Upper lobe of right lung (tissue), 1 donor: ENCODE data around the gene TRIP6. TPM values are rescaled to one million over a fixed set of nuclear protein-coding genes. Genes with fewer than 3 reads are reported as not detected.
"Not testable (repeated sequence)": the region's sequence is repeated elsewhere in the genome, so short reads cannot be mapped to it uniquely, and the experiment has no call there.

Experiments
- ATAC-seq: fragments of 200-7000 bp; cut with Tn5 transposase; one replicate; pipeline ENCODE4 v1.9.1; 2020; ENCODE audit warnings: mild to moderate bottlenecking, moderate library complexity
- DNase-seq: peaks from one replicate; pipeline ENCODE4 v3.0.0-alpha.2; 2020
- H3K27ac ChIP-seq: fragments of 200-600 bp; one replicate; pipeline ENCODE4 v1.8.0; 2022
- H3K27me3 ChIP-seq: fragments of 200-600 bp; one replicate; pipeline ENCODE4 v1.8.0; 2022; ENCODE audit warnings: mild to moderate bottlenecking
- H3K36me3 ChIP-seq: fragments of 200-600 bp; one replicate; pipeline ENCODE4 v1.8.0; 2022
- H3K4me1 ChIP-seq: fragments of 200-600 bp; one replicate; pipeline ENCODE4 v1.8.0; 2022
- H3K4me3 ChIP-seq: fragments of 200-600 bp; one replicate; pipeline ENCODE4 v1.8.0; 2022; ENCODE audit warnings: mild to moderate bottlenecking
- H3K9me3 ChIP-seq: fragments of 200-600 bp; one replicate; pipeline ENCODE4 v1.8.0; 2022
- CTCF ChIP-seq: fragments of 200-600 bp; IDR thresholded peaks from one replicate; pipeline ENCODE4 v1.8.0; 2022; ENCODE audit warnings: antibody characterized with exemption
- intact Hi-C: fragments of 100-400 bp; cut with DNase I; formaldehyde crosslinking; loops from one replicate; pipeline ENCODE4 v1.11.0; 2022
- total RNA-seq: library from RNA; stranded (reverse); fragmentation: NEBNext Ultra II Directional; extraction: Animal tissue kit (Norgen Biotek cat#: 25700); gene quantifications from one replicate; pipeline ENCODE4 v1.2.1, GENCODE V29; 2021
- donor health status: DM: no; HTN: yes; CAD: no; lungs with severe emphysema.

The TRIP6 gene
- total RNA-seq, 1 donor from 2014 or later: 65.3 TPM

DNA sequence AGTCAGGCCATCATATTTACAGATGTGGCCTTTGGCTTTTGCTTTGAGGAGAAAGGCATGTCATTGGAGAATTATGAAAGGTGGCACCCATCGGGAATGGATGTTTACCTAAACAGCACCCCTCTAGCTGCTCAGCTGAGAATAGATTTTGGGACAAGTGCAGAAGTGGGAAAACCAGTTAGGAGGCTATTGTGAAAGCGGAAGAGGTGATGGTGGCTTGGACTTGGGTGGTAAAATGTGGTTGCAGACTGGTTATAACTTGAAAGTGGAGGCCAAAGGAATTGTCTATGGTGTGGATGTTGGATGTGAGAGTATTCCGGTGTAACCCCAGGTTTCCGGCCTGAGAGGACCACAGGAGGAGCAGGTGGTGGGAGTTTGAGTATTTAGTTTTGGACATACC lies 19.8 kb upstream of the TRIP6 start:
- Histone ChIP-seq H3K4me1 (no peaks in the 10 kb centered on the region), H3K4me3 (no peak overlapping the region), H3K36me3 (no peaks in the 10 kb centered on the region), H3K27ac (no peak overlapping the region), H3K27me3 (no peaks in the 10 kb centered on the region), H3K9me3 (no peaks in the 10 kb centered on the region)
- no peak for ATAC-seq
- intact Hi-C loops: no loop called here
- no peak for TF ChIP-seq CTCF
- no peak for DNase-seq

DNA sequence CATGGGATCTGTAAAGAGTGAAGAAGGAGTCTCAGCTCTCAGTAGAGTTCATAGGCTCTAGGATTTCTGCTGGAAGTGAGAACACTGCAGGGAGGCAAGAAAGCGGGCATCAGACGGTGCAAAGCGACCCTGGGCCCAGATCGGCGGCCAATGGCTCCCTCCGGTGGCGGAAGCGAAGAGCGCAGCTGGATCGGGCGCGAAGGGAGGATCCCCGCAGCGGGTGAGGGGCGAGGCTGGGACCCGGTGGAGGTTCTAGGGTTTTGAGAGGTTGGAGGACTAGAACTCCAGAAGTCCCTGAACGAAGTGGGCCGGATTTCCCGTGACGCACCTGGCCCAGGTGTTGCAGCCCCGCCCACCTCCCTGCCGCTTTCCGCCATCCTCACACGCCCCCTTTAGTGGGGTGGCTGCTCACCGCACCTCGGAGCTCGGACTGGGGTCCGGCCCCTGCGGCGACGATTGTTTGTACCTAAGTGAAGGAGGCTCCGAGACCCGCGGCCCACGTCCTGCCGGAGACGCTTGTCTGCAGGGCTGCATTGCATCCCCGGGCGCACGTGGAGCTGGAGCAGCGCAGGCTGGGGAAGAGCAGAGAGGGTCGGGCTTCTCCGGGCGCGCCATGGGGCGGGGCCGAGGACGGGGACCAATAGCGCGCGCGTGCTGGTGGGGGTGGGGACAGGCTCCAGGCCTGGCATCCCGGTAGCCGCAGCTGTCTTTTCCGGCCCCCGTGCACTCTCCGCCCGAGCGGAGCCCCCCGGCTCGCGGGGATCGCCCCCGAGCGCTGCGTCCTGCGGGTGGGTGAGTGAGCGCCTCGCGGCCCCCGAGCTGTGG lies 14.9 kb upstream of the TRIP6 start, which contains the start of gene SLC12A9:
SLC12A9 (plus strand) TSS at position 666 of the 825 bp plus-strand sequence. CDS start 1,485 bp downstream, outside the sequence.
- H3K36me3 ChIP-seq: peaks cover 5% of the 10 kb centered on the region
- H3K27ac ChIP-seq: peak within 1 kb of the TSS; percentile 47
- peak; percentile 96 for DNase-seq
- peak; percentile 98 for ATAC-seq
- intact Hi-C loops: loop anchor here (5.0 to 10.0 kb wide), 2 partner anchors 50 to 147 kb away; partner anchors contain the start of gene POP7
- peak within 1 kb of the TSS; percentile 90 for H3K4me3 ChIP-seq
- no peaks in the 10 kb centered on the region for H3K27me3 ChIP-seq
- H3K4me1 ChIP-seq: no peaks in the 10 kb centered on the region
- peak; percentile 96 for TF ChIP-seq CTCF
- no peaks in the 10 kb centered on the region for H3K9me3 ChIP-seq

DNA sequence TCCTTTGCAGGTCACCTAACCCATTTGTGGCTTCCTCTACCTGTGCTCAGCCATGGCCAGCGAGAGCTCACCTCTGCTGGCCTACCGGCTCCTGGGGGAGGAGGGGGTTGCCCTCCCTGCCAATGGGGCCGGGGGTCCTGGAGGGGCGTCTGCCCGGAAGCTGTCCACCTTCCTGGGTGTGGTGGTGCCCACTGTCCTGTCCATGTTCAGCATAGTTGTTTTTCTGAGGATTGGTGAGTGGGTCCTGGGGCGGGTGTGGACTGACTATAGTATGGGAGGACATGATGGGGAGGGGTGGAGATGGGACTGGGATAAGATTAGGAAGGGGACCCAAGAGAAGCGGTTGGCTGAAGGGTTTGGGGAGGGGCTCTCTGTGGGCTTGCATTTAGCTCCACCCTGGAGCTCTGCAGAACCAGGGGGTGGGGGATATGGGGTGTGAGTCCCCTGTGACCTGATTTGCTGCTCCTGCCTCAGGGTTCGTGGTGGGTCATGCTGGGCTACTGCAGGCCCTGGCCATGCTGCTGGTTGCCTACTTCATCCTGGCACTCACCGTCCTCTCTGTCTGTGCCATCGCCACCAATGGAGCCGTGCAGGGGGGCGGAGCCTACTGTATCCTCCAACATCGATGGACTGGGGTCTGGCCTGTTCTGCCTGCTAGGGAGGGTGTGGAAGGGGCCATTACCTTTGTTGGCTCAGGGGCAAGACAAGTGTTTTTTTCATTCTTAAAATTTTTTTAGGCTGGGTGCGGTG lies 12.9 kb upstream of the TRIP6 start:
- no peaks in the 10 kb centered on the region for H3K4me1 ChIP-seq
- DNase-seq (no peak), ATAC-seq (no peak)
- H3K4me3 ChIP-seq: no peak overlapping the region
- H3K36me3 ChIP-seq: peaks cover 5% of the 10 kb centered on the region
- no peaks in the 10 kb centered on the region for H3K27me3 ChIP-seq
- no peak for TF ChIP-seq CTCF
- no peak overlapping the region for H3K27ac ChIP-seq
- no peaks in the 10 kb centered on the region for H3K9me3 ChIP-seq
- intact Hi-C loops: loop anchor here (5.0 to 10.0 kb wide), 2 partner anchors 52 to 150 kb away; partner anchors contain the start of gene POP7

DNA sequence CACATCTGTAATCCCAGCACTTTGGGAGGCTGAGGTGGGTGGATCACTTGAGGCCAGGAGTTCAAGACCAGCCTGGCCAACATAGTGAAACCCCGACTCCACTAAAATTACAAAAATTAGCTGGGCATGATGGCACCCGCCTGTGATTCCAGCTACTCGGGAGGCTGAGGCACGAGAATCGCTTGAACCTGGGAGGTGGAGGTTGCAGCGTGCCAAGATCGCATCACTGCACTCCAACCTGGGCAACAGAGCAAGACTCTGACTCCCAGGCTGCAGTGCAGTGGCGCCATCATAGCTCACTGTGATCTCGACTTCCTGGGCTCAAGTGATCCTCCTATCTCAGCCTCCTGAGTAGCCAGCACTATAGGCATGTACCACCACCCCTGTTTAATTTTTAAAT lies 12.3 kb upstream of the TRIP6 start:
- not testable (repeated sequence) for H3K36me3 ChIP-seq, DNase-seq, H3K9me3 ChIP-seq, H3K4me1 ChIP-seq, ATAC-seq, H3K27me3 ChIP-seq, H3K4me3 ChIP-seq, H3K27ac ChIP-seq
- intact Hi-C loops: loop anchor here (5.0 to 10.0 kb wide), 2 partner anchors 53 to 150 kb away; partner anchors contain the start of gene POP7

GRCh38 chr7:100855515-100855914 lies 11.7 kb upstream of the TRIP6 start:
- H3K4me1 ChIP-seq: no peaks in the 10 kb centered on the region
- H3K27ac ChIP-seq: no peak overlapping the region
- no peak overlapping the region for H3K4me3 ChIP-seq
- ATAC-seq (no peak), DNase-seq (no peak)
- no peaks in the 10 kb centered on the region for H3K9me3 ChIP-seq
- H3K36me3 ChIP-seq: peaks cover 8% of the 10 kb centered on the region
- H3K27me3 ChIP-seq: no peaks in the 10 kb centered on the region
- intact Hi-C loops: loop anchor here (10.0 kb wide), 1 partner anchor 151 kb away; the partner anchor contains the start of gene POP7
- TF ChIP-seq CTCF: no peak

GRCh38 chr7:100856871-100857282 lies 10.3 kb upstream of the TRIP6 start:
- Histone ChIP-seq H3K36me3 (peaks cover 19% of the 10 kb centered on the region), H3K27ac (no peak overlapping the region), H3K27me3 (no peaks in the 10 kb centered on the region), H3K9me3 (no peaks in the 10 kb centered on the region), H3K4me1 (no peaks in the 10 kb centered on the region), H3K4me3 (no peak overlapping the region)
- intact Hi-C loops: loop anchor here (10.0 kb wide), 1 partner anchor 152 kb away; the partner anchor contains the start of gene POP7
- ATAC-seq (no peak), DNase-seq (no peak)
- no peak for TF ChIP-seq CTCF
